Testis (tissue), 2 donors: ENCODE measurements around the gene NYAP2.

Experiments used
- CTCF ChIP-seq, 3 experiments: fragments of 450-650 bp in 2 of 3; fragments of 200-600 bp in 1 of 3; sonication (generic) in 1 of 3; IDR thresholded peaks; one replicate each; pipeline ENCODE4 v1.5.1; 2016 to 2019; ENCODE audit warnings: antibody characterized with exemption in 3 of 3, mild to moderate bottlenecking in 2 of 3, moderate library complexity in 1 of 3
- POLR2A ChIP-seq: fragments of 450-650 bp; IDR thresholded peaks from one replicate; pipeline ENCODE4 v1.6.1; 2017; ENCODE audit warnings: antibody characterized with exemption, mild to moderate bottlenecking, moderate library complexity

- TF ChIP-seq CTCF (IDR thresholded peaks at IDR 0.05) (no peak), POLR2A (no peak)
Observed at GRCh38 chr2:225402210-225402776, 2.8 kb downstream of the NYAP2 start.
